ENCODE data around the gene COQ5. TPM values are rescaled to one million over a fixed set of nuclear protein-coding genes. Genes with fewer than 3 reads are reported as not detected.
"Not testable (repeated sequence)": the region's sequence is repeated elsewhere in the genome, so short reads cannot be mapped to it uniquely, and the experiment has no call there.

The COQ5 gene
- total RNA-seq, 1 donor from 2014 or later: 24.1 TPM

DNA sequence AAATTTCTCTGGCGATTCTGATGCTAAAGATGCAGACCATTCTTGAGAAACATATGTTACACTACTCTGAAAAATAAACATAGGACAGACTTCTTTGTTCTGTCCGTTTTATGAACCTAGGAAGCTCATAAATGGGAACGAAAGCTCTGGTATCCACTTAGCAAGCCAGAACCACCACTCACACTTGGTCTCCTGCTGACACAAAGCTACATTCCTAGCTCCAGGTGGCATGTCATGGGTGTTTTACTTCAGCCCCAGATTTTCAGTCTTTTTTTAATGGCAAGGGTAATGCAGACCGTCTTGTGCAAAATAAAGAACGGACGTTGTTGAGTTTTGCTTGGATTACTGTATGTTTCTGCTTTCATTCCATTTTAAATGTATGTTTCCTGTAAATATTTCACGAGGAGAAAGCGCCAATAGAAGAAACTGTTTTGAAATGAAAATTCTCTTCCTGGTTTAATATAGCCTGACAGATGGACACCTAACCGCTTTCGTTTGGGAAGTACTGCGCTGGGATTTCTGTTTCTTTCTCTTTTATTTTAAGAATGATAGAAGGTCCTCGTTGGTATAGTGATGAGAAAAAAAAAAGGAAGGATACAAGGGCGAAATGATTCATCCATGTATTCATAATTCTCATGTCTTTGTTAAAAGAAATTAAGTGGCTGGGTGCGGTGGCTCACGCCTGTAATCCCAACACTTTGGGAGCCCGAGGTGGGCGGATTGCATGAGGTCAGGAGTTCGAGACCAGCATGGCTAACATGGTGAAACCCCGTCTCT, 871 bp upstream of the COQ5 start:
- TF ChIP-seq, protein P1, sequence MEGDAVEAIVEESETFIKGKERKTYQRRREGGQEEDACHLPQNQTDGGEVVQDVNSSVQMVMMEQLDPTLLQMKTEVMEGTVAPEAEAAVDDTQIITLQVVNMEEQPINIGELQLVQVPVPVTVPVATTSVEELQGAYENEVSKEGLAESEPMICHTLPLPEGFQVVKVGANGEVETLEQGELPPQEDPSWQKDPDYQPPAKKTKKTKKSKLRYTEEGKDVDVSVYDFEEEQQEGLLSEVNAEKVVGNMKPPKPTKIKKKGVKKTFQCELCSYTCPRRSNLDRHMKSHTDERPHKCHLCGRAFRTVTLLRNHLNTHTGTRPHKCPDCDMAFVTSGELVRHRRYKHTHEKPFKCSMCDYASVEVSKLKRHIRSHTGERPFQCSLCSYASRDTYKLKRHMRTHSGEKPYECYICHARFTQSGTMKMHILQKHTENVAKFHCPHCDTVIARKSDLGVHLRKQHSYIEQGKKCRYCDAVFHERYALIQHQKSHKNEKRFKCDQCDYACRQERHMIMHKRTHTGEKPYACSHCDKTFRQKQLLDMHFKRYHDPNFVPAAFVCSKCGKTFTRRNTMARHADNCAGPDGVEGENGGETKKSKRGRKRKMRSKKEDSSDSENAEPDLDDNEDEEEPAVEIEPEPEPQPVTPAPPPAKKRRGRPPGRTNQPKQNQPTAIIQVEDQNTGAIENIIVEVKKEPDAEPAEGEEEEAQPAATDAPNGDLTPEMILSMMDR (IDR thresholded peaks at IDR 0.05): no peak
- H3K4me3 ChIP-seq: peak overlapping the region; percentile 79
- DNase-seq (no peak), ATAC-seq (peak; percentile 49 to 68)
- intact Hi-C loops (cut with DNase I): no loop called here
- peak overlapping the region; percentile 90 for H3K27ac ChIP-seq
- H3K9me3 ChIP-seq: no peaks in the 10 kb centered on the region
- H3K36me3 ChIP-seq: peaks cover 3% of the 10 kb centered on the region
- no peaks in the 10 kb centered on the region for H3K27me3 ChIP-seq (ENCODE audit: low read depth)
- peaks cover 13% of the 10 kb centered on the region for H3K4me1 ChIP-seq

DNA sequence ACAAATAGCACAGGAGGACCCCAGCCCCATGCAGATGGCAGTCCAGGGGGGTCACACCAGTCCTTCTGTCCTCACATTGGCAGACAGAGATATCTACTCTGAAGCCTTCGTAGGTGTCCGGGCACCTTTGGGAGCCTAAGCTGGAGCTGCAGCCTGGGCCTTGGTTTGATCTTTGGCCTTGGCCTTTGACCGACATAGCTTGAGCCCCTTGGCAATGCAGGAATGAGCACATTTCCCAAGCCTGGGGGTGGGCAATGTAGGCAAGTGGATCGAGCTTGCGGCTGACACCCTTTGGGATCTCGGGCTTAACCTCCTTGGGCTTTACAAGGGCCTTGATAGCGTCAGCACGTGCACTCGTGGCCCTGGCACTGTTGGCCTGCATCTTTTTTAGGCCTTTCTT, 6.4 kb downstream of the COQ5 start:
- no peaks in the 10 kb centered on the region for H3K27me3 ChIP-seq (ENCODE audit: low read depth)
- peaks cover 27% of the 10 kb centered on the region for H3K36me3 ChIP-seq
- DNase-seq (no peak), ATAC-seq (no peak)
- no peak overlapping the region for H3K4me3 ChIP-seq
- no peaks in the 10 kb centered on the region for H3K9me3 ChIP-seq
- no peaks in the 10 kb centered on the region for H3K4me1 ChIP-seq
- TF ChIP-seq, protein P1 (IDR thresholded peaks at IDR 0.05): no peak
- no peak overlapping the region for H3K27ac ChIP-seq
- intact Hi-C loops (cut with DNase I): no loop called here

DNA sequence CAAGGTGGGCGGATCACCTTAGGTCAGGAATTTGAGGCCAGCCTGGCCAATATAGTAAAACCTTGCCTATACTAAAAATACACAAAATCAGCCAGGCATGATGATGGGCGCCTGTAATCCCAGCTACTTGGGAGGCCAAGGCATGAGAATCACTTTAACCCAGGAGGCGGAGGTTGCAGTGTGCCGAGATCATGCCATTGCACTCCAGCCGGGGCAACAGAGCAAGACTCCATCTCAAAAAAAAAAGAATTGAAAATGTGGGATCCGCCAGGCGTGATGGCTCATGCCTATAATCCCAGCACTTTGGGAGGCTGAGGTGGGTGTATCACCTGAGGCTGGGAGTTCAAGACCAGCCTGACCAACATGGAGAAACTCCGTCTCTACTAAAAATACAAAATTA, 9.6 kb downstream of the COQ5 start:
- ATAC-seq; H3K27ac ChIP-seq; H3K27me3 ChIP-seq (ENCODE audit: low read depth); H3K4me3 ChIP-seq; H3K9me3 ChIP-seq; DNase-seq; intact Hi-C loops (cut with DNase I); H3K4me1 ChIP-seq: not testable (repeated sequence)
- H3K36me3 ChIP-seq: peaks cover 48% of the 10 kb centered on the region

DNA sequence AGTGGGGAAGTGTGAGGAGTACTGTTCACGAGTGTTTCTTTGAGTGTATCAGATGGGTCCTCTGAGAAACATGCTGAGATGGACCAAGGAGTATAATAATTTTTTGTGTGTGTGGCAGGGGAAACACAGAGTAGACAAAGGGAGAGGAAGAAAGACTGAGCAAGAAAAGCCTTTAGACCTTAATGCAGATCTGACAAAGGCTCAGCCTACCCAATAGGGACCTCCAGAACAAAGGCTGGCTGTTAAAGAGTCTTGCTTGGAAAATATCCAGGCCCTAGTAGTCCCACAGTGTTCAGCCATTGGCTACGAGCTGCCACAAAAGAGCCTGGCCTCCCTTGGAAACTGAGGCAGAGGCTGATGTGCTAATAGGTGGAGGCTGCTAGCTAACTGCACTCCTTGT, 13.5 kb downstream of the COQ5 start:
- DNase-seq (no peak), ATAC-seq (no peak)
- TF ChIP-seq, protein P1 (IDR thresholded peaks at IDR 0.05): no peak
- H3K27ac ChIP-seq: no peak overlapping the region
- no peak overlapping the region for H3K4me3 ChIP-seq
- H3K27me3 ChIP-seq (ENCODE audit: low read depth): no peaks in the 10 kb centered on the region
- peaks cover 71% of the 10 kb centered on the region for H3K36me3 ChIP-seq
- no peaks in the 10 kb centered on the region for H3K4me1 ChIP-seq
- intact Hi-C loops (cut with DNase I): no loop called here
- H3K9me3 ChIP-seq: no peaks in the 10 kb centered on the region

DNA sequence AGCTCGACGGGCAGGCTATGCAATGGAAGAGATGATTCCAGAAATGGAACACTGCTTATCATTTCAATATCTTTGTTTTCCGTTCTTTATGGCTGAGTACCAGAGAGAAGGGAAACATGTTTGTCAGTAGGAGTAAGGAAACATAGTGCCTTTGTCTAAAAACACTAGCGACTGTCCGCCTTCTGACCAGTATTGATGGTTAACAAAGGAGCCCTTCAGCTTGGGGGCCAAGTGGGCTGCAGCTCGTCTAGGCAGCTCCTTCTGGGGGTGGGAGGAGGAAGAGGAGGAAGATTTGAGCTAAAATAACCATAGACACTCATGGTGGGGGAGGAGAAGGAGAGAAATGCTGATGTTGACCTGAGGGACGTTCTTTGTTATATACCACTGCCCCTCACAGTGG, 15.0 kb downstream of the COQ5 start:
- intact Hi-C loops (cut with DNase I): no loop called here
- DNase-seq (no peak), ATAC-seq (no peak)
- Histone ChIP-seq H3K27ac (no peak overlapping the region), H3K27me3 (ENCODE audit: low read depth) (no peaks in the 10 kb centered on the region), H3K4me1 (no peaks in the 10 kb centered on the region), H3K9me3 (no peaks in the 10 kb centered on the region), H3K4me3 (no peak overlapping the region), H3K36me3 (peaks cover 81% of the 10 kb centered on the region)
- TF ChIP-seq, protein P1 (IDR thresholded peaks at IDR 0.05): no peak

DNA sequence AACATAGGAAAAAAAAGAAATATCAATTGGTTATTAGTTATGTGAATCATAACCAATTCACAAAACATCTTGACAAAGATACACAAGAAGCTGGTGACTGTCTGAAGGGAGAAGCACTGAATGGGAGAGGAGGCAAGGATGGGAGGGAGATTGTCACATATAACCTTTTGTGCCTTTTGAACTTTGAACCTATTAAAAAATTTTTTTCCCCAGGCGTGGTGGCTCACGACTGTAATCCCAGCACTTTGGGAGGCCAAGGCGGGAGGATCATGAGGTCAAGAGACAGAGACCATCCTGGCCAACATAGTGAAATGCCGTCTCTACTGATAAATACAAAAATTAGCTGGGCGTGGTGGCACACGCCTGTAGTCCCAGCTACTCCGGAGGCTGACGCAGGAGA, 20.4 kb downstream of the COQ5 start:
- TF ChIP-seq, protein P1 (IDR thresholded peaks at IDR 0.05): no peak
- H3K36me3 ChIP-seq: peaks cover 93% of the 10 kb centered on the region
- ATAC-seq (no peak), DNase-seq (no peak)
- intact Hi-C loops (cut with DNase I): no loop called here
- H3K27me3 ChIP-seq (ENCODE audit: low read depth): no peaks in the 10 kb centered on the region
- H3K9me3 ChIP-seq: no peaks in the 10 kb centered on the region
- no peaks in the 10 kb centered on the region for H3K4me1 ChIP-seq
- H3K4me3 ChIP-seq: no peak overlapping the region
- H3K27ac ChIP-seq: no peak overlapping the region

Measured in lower lobe of right lung (tissue), 2 donors.